Testis (tissue), 2 donors: ENCODE data around the gene CCNE1.

Experiments used
- CTCF ChIP-seq, 3 experiments: fragments of 450-650 bp in 2 of 3; fragments of 200-600 bp in 1 of 3; sonication (generic) in 1 of 3; IDR thresholded peaks; one replicate each; pipeline ENCODE4 v1.5.1; 2016 to 2019; ENCODE audit warnings: antibody characterized with exemption in 3 of 3, mild to moderate bottlenecking in 2 of 3, moderate library complexity in 1 of 3
- POLR2A ChIP-seq: fragments of 450-650 bp; IDR thresholded peaks from one replicate; pipeline ENCODE4 v1.6.1; 2017; ENCODE audit warnings: antibody characterized with exemption, mild to moderate bottlenecking, moderate library complexity

GRCh38 chr19:29832801-29833200 is 21.0 kb downstream of the CCNE1 start:
- TF ChIP-seq CTCF (IDR thresholded peaks at IDR 0.05) (no peak), POLR2A (no peak)
